SK-N-SH (cell line): ENCODE results near the gene MYL12A. TPM values are rescaled to one million over a fixed set of nuclear protein-coding genes. Genes with fewer than 3 reads are reported as not detected.

ENCODE experiments used
- CTCF ChIA-PET: fragments of 300-600, 350-600 bp; formaldehyde crosslinking; extraction: SDS; loops from one replicate; lab custom pipeline; 2021; lab: Yijun Ruan, JAX
- POLR2A ChIA-PET: fragments of 350-600 bp; sonication (Branson Sonifier 250); formaldehyde crosslinking; extraction: SDS; loops from one replicate; lab custom pipeline; 2020; ENCODE audit warnings: antibody characterized with exemption, inconsistent platforms; lab: Yijun Ruan, JAX
- DNase-seq: peaks from one replicate; pipeline ENCODE4 v3.0.0; 2012
- H2AFZ ChIP-seq: fragments of 200-600 bp; sonication (generic); 2 replicates; pipeline ENCODE4 v1.8.1; 2016; ENCODE audit warnings: antibody characterized with exemption, mild to moderate bottlenecking, low read depth
- H3F3A ChIP-seq: fragments of 200-600 bp; sonication (generic); replicated peaks from 2 replicates; pipeline ENCODE3; 2016; ENCODE audit warnings: antibody characterized with exemption, mild to moderate bottlenecking; ENCODE audit not compliant: insufficient read depth
- H3K27ac ChIP-seq, 2 experiments: fragments of 200-500 bp in 1 of 2; fragments of 200-600 bp in 1 of 2; sonication (Bioruptor generic) in 1 of 2; sonication (generic), shearing (Covaris generic) in 1 of 2; 2 replicates each; pipeline versions ENCODE4 v1.5.1 to v1.6.1; 2014 to 2016; ENCODE audit warnings: low read depth in 2 of 2, inconsistent platforms in 1 of 2, low read length in 1 of 2, mild to moderate bottlenecking in 1 of 2, mixed read lengths in 1 of 2
- H3K27me3 ChIP-seq: fragments of 200-600 bp; sonication (generic), shearing (Covaris generic); 2 replicates; pipeline ENCODE4 v1.6.1; 2016; ENCODE audit warnings: mixed run types; ENCODE audit not compliant: insufficient read depth
- H3K36me3 ChIP-seq, 2 experiments: fragments of 200-500 bp in 1 of 2; fragments of 200-600 bp in 1 of 2; sonication (Bioruptor generic) in 1 of 2; sonication (generic) in 1 of 2; replicated peaks in 1 of 2; 2 replicates each; pipeline versions ENCODE3 to v1.5.1; 2014 to 2016; ENCODE audit warnings: low read length in 1 of 2, mild to moderate bottlenecking in 1 of 2; ENCODE audit not compliant: insufficient read depth in 2 of 2, control insufficient read depth in 1 of 2
- H3K4me1 ChIP-seq, 2 experiments: fragments of 200-500 bp in 1 of 2; fragments of 200-600 bp in 1 of 2; sonication (Bioruptor generic) in 1 of 2; sonication (generic), shearing (Covaris generic) in 1 of 2; 2 replicates each; pipeline versions ENCODE4 v1.5.1 to v1.6.1; 2014 to 2016; ENCODE audit warnings: low read depth in 1 of 2, low read length in 1 of 2, mixed run types in 1 of 2; ENCODE audit not compliant: insufficient read depth in 2 of 2, control insufficient read depth in 1 of 2
- H3K4me2 ChIP-seq: fragments of 200-600 bp; sonication (generic), shearing (Covaris generic); 2 replicates; pipeline ENCODE4 v1.6.1; 2017; ENCODE audit warnings: mixed run types
- H3K4me3 ChIP-seq, 2 experiments: fragments of 200-500 bp in 1 of 2; fragments of 200-600 bp in 1 of 2; sonication (Bioruptor generic) in 1 of 2; sonication (generic), shearing (Covaris generic) in 1 of 2; 2 replicates each; pipeline versions ENCODE4 v1.5.1 to v1.8.1; 2014 to 2016; ENCODE audit warnings: low read depth in 2 of 2, inconsistent platforms in 1 of 2, low read length in 1 of 2, mild to moderate bottlenecking in 1 of 2, mixed read lengths in 1 of 2, moderate library complexity in 1 of 2
- H3K79me2 ChIP-seq: fragments of 200-600 bp; sonication (generic); 2 replicates; pipeline ENCODE4 v1.8.1; 2017; ENCODE audit warnings: mild to moderate bottlenecking; ENCODE audit not compliant: insufficient read depth
- H3K9ac ChIP-seq: fragments of 200-600 bp; sonication (generic); 2 replicates; pipeline ENCODE4 v1.6.1; 2017; ENCODE audit warnings: mixed run types
- H3K9me2 ChIP-seq: fragments of 200-600 bp; sonication (generic); 2 replicates; pipeline ENCODE4 v1.6.1; 2017; ENCODE audit warnings: mixed run types
- H3K9me3 ChIP-seq: fragments of 200-600 bp; sonication (generic); 2 replicates; pipeline ENCODE4 v1.6.1; 2017; ENCODE audit warnings: mixed run types, mild to moderate bottlenecking, moderate library complexity
- H4K20me1 ChIP-seq: fragments of 200-600 bp; sonication (generic); 2 replicates; pipeline ENCODE4 v1.6.1; 2017; ENCODE audit warnings: mild to moderate bottlenecking, mixed run types; ENCODE audit not compliant: insufficient read depth
- ELF1 ChIP-seq: IDR thresholded peaks from 2 replicates; pipeline ENCODE4 v1.4.0; 2012
- FOSL2 ChIP-seq: IDR thresholded peaks from 2 replicates; pipeline ENCODE4 v1.4.0; 2012; ENCODE audit warnings: low read depth, mild to moderate bottlenecking, moderate library complexity, borderline replicate concordance
- FOXM1 ChIP-seq: IDR thresholded peaks from 2 replicates; pipeline ENCODE4 v1.4.0; 2012; ENCODE audit warnings: low read depth, mild to moderate bottlenecking
- GATA2 ChIP-seq: sonication (generic); formaldehyde crosslinking; IDR thresholded peaks from 2 replicates; pipeline ENCODE4 v1.5.0; 2020; ENCODE audit warnings: mild to moderate bottlenecking, missing genetic modification reagents
- MEF2A ChIP-seq: IDR thresholded peaks from 2 replicates; pipeline ENCODE4 v1.4.0; 2012; ENCODE audit warnings: low read depth, borderline replicate concordance
- NFIC ChIP-seq: IDR thresholded peaks from 2 replicates; pipeline ENCODE4 v1.4.0; 2012; ENCODE audit warnings: borderline replicate concordance
- PBX3 ChIP-seq: IDR thresholded peaks from 2 replicates; pipeline ENCODE4; 2012
- POLR2AphosphoS5 ChIP-seq: IDR thresholded peaks from 2 replicates; pipeline ENCODE4 v1.6.1; 2012; ENCODE audit warnings: low read depth, low read length
- RAD21 ChIP-seq: IDR thresholded peaks from 2 replicates; pipeline ENCODE4 v1.6.1; 2012; ENCODE audit warnings: mild to moderate bottlenecking, low read length
- REST ChIP-seq: IDR thresholded peaks from 2 replicates; pipeline ENCODE4 v1.6.1; 2012; ENCODE audit warnings: mild to moderate bottlenecking, low read depth, low read length, moderate library complexity
- RFX5 ChIP-seq: IDR thresholded peaks from 2 replicates; pipeline ENCODE4 v1.6.1; 2012; ENCODE audit warnings: mild to moderate bottlenecking, improper control_type of control experiment, low read length
- RXRA ChIP-seq: IDR thresholded peaks from 2 replicates; pipeline ENCODE4 v1.4.0; 2012; ENCODE audit warnings: low read depth, mild to moderate bottlenecking, borderline replicate concordance
- SIN3A ChIP-seq: IDR thresholded peaks from 2 replicates; pipeline ENCODE4 v1.6.1; 2012; ENCODE audit warnings: low read depth, mild to moderate bottlenecking, low read length, moderate library complexity, borderline replicate concordance
- SMC3 ChIP-seq: IDR thresholded peaks from 2 replicates; pipeline ENCODE4 v1.6.1; 2012; ENCODE audit warnings: low read depth, low read length, improper control_type of control experiment
- TCF12 ChIP-seq: IDR thresholded peaks from 2 replicates; pipeline ENCODE4 v1.4.0; 2012
- TEAD4 ChIP-seq: IDR thresholded peaks from 2 replicates; pipeline ENCODE4 v1.4.0; 2012; ENCODE audit warnings: mild to moderate bottlenecking, borderline replicate concordance; ENCODE audit not compliant: insufficient read depth
- USF1 ChIP-seq: IDR thresholded peaks from 2 replicates; pipeline ENCODE4 v1.4.0; 2012; ENCODE audit warnings: low read depth, borderline replicate concordance
- YY1 ChIP-seq: IDR thresholded peaks from 2 replicates; pipeline ENCODE4 v1.4.0; 2012; ENCODE audit warnings: low read depth, mild to moderate bottlenecking
- ZBTB33 ChIP-seq: IDR thresholded peaks from 2 replicates; pipeline ENCODE4 v1.4.0; 2012; ENCODE audit warnings: low read depth, borderline replicate concordance
- WGBS: methylation state at CpG from one replicate; pipeline ENCODE4 v1.1.6; 2017; ENCODE audit warnings: low lambda C conversion rate; 5-methylcytosine and 5-hydroxymethylcytosine counted together
- polyA plus RNA-seq, 3 experiments: library from polyadenylated mRNA; depleted of rRNA; stranded (reverse); fragments of >200 nt; gene quantifications; 2 replicates each; pipeline ENCODE4 v1.2.3, GENCODE V29; 2012

MYL12A gene
- polyA plus RNA-seq, 1 of the 3 experiments (the other 2 are of a cell fraction), result 448 TPM

- no peaks in the 10 kb centered on the region for H3K9me2 ChIP-seq
- CTCF ChIA-PET, result interaction anchor here (0.6 to 1.0 kb wide), 2 partner anchors 18 to 48 kb away, joined by 3 read pairs; no protein-coding TSS in a partner anchor
- H3K9me3 ChIP-seq, result peaks cover 19% of the 10 kb centered on the region
- no peak overlapping the region for H3K4me3 ChIP-seq
- no peak overlapping the region for H3K9ac ChIP-seq
- no peak overlapping the region for H3K4me2 ChIP-seq
- no peak for DNase-seq
- no peak overlapping the region for H2AFZ ChIP-seq
- no peaks in the 10 kb centered on the region for H3K27me3 ChIP-seq
- H3K79me2 ChIP-seq, result no peaks in the 10 kb centered on the region
- POLR2A ChIA-PET, result no interaction called here
- no peaks in the 10 kb centered on the region for H3K4me1 ChIP-seq
- H3K36me3 ChIP-seq, result peaks cover 0 to 3% of the 10 kb centered on the region in 2 experiments
- no peaks in the 10 kb centered on the region for H4K20me1 ChIP-seq
- TF ChIP-seq RAD21 (no peak), GATA2 (CRISPR knock-in tag) (no peak), MEF2A (no peak), FOXM1 (no peak), YY1 (no peak), PBX3 (no peak), USF1 (no peak), ELF1 (no peak), FOSL2 (no peak), SIN3A (no peak), NFIC (no peak)
- H3K27ac ChIP-seq, result no peak overlapping the region
- 63% methylated on average over 2 of the region's 2 CpGs for WGBS
- H3F3A ChIP-seq, result no peaks in the 10 kb centered on the region
Observed at GRCh38 chr18:3199942-3200645, 47.5 kb upstream of the MYL12A start.

- no peaks in the 10 kb centered on the region for H3K79me2 ChIP-seq
- H3K9ac ChIP-seq, result no peak overlapping the region
- no peaks in the 10 kb centered on the region for H3K27me3 ChIP-seq
- ChIA-PET CTCF (no interaction called here), POLR2A (no interaction called here)
- no peaks in the 10 kb centered on the region for H3K9me2 ChIP-seq
- no peak for TF ChIP-seq RXRA
- no peak for TF ChIP-seq FOXM1
- no peak for TF ChIP-seq ZBTB33
- no peak for TF ChIP-seq FOSL2
- TF ChIP-seq TEAD4, result no peak
- no peak for TF ChIP-seq REST
- no peak for TF ChIP-seq PBX3
- no peak for TF ChIP-seq POLR2AphosphoS5
- TF ChIP-seq YY1, result no peak
- TF ChIP-seq RFX5, result no peak
- no peak for TF ChIP-seq RAD21
- no peak for TF ChIP-seq TCF12
- no peak for TF ChIP-seq SMC3
- no peak for TF ChIP-seq NFIC
- H3K4me2 ChIP-seq, result no peak overlapping the region
- no peak overlapping the region for H3K4me3 ChIP-seq
- no peak overlapping the region for H3K27ac ChIP-seq
- DNase-seq, result no peak
- no peaks in the 10 kb centered on the region for H4K20me1 ChIP-seq
- H3K9me3 ChIP-seq, result peaks cover 22% of the 10 kb centered on the region
- no peaks in the 10 kb centered on the region for H3K4me1 ChIP-seq
- no peak overlapping the region for H2AFZ ChIP-seq
- peaks cover 0 to 3% of the 10 kb centered on the region in 2 experiments for H3K36me3 ChIP-seq
- no peaks in the 10 kb centered on the region for H3F3A ChIP-seq
Observed at GRCh38 chr18:3205239-3205638, 42.4 kb upstream of the MYL12A start.
